Fibroblast of the aortic adventitia (primary cell): ENCODE results near the gene DUOX2. TPM values are rescaled to one million over a fixed set of nuclear protein-coding genes. Genes with fewer than 3 reads are reported as not detected.

Source experiments
- DNase-seq: peaks from one replicate; pipeline ENCODE4 v3.0.0-alpha.2; 2010; ENCODE audit warnings: low read depth
- H3K4me3 ChIP-seq: 2 replicates; pipeline ENCODE4 v1.5.1; 2011; ENCODE audit warnings: low read depth, mild to moderate bottlenecking, control low read depth, low read length, moderate library complexity
- CTCF ChIP-seq: IDR thresholded peaks from 2 replicates; pipeline ENCODE4 v1.5.1; 2011; ENCODE audit warnings: mild to moderate bottlenecking, low read length, control low read depth, inconsistent platforms; ENCODE audit not compliant: insufficient read depth
- total RNA-seq: library from RNA; depleted of rRNA; stranded (reverse); fragments of >200 nt; gene quantifications from 2 replicates; pipeline ENCODE4 v1.2.3, GENCODE V29; 2012; ENCODE audit warnings: low replicate concordance

DUOX2 gene
- total RNA-seq, 1 donor = not detected

GRCh38 chr15:45155739-45156138 lies 41.8 kb upstream of the DUOX2 start:
- DNase-seq = no peak
- no peak for TF ChIP-seq CTCF
- no peak overlapping the region for H3K4me3 ChIP-seq

- no peak for TF ChIP-seq CTCF
- no peak for DNase-seq
- no peak overlapping the region for H3K4me3 ChIP-seq
Observed at GRCh38 chr15:45151998-45152828, 38.2 kb upstream of the DUOX2 start.

GRCh38 chr15:45150997-45151396 lies 37.0 kb upstream of the DUOX2 start:
- TF ChIP-seq CTCF = no peak
- no peak overlapping the region for H3K4me3 ChIP-seq
- DNase-seq = no peak

GRCh38 chr15:45150481-45150880 lies 36.5 kb upstream of the DUOX2 start:
- no peak for DNase-seq
- TF ChIP-seq CTCF = no peak
- H3K4me3 ChIP-seq = no peak overlapping the region

GRCh38 chr15:45149060-45149459 lies 35.1 kb upstream of the DUOX2 start:
- no peak for DNase-seq
- TF ChIP-seq CTCF = no peak

GRCh38 chr15:45148076-45149059 lies 34.4 kb upstream of the DUOX2 start:
- TF ChIP-seq CTCF = no peak
- no peak overlapping the region for H3K4me3 ChIP-seq
- no peak for DNase-seq

More at GRCh38 chr15:45149060-45149459, 35.1 kb upstream of the DUOX2 start:
- H3K4me3 ChIP-seq = no peak overlapping the region
